SIG-M5 treated with dmso at 0.1 percent for 504 hours (cell line): Measurements from ENCODE around the gene FLCN.
A peak's percentile ranks its signal among the peaks of the same experiment; 100 is the strongest.
"Not testable (repeated sequence)": the region's sequence is repeated elsewhere in the genome, so short reads cannot be mapped to it uniquely, and the experiment has no call there.

Experiments used
- DNase-seq: peaks from one replicate; lab custom pipeline; 2025; ENCODE audit not compliant: unreplicated experiment; lab: John Stamatoyannopoulos, UW

The FLCN gene

GRCh38 chr17:17237026-17237799 is at the start of gene FLCN:
TSS of gene FLCN (minus strand) at chr17:17237168. CDS start at chr17:17228137, 9,031 bp downstream.
- DNase-seq: peak; percentile 80

- DNase-seq: no peak
Measured at GRCh38 chr17:17285951-17286350, 49.0 kb upstream of the FLCN start.

GRCh38 chr17:17280613-17281549 is 43.9 kb upstream of the FLCN start, which contains the start of gene COPS3:
TSS of gene COPS3 (minus strand) at chr17:17281246. CDS start at chr17:17281186, 60 bp downstream.
- DNase-seq: peak; percentile 95

- no peak for DNase-seq
Measured at GRCh38 chr17:17279316-17279715, 42.3 kb upstream of the FLCN start.

- DNase-seq: not testable (repeated sequence)
Measured at GRCh38 chr17:17277431-17277830, 40.5 kb upstream of the FLCN start.

- DNase-seq: no peak
Measured at GRCh38 chr17:17275971-17276370, 39.0 kb upstream of the FLCN start.

- no peak for DNase-seq
Measured at GRCh38 chr17:17269926-17270773, 33.2 kb upstream of the FLCN start.

- no peak for DNase-seq
Measured at GRCh38 chr17:17264430-17264829, 27.5 kb upstream of the FLCN start.

- DNase-seq: no peak
Measured at GRCh38 chr17:17258998-17259397, 22.0 kb upstream of the FLCN start.

GRCh38 chr17:17258011-17258410 is 21.0 kb upstream of the FLCN start:
- DNase-seq: no peak

GRCh38 chr17:17256316-17256715 is 19.3 kb upstream of the FLCN start:
- DNase-seq: no peak

- DNase-seq: not testable (repeated sequence)
Measured at GRCh38 chr17:17255689-17256088, 18.7 kb upstream of the FLCN start.

- no peak for DNase-seq
Measured at GRCh38 chr17:17254036-17254435, 17.1 kb upstream of the FLCN start.

GRCh38 chr17:17253406-17253805 is 16.4 kb upstream of the FLCN start:
- no peak for DNase-seq

- DNase-seq: no peak
Measured at GRCh38 chr17:17252149-17252661, 15.2 kb upstream of the FLCN start.

- no peak for DNase-seq
Measured at GRCh38 chr17:17246879-17247278, 9.9 kb upstream of the FLCN start.

- DNase-seq: no peak
Measured at GRCh38 chr17:17243163-17243562, 6.2 kb upstream of the FLCN start.

- no peak for DNase-seq
Measured at GRCh38 chr17:17242246-17242645, 5.3 kb upstream of the FLCN start.

- DNase-seq: no peak
Measured at GRCh38 chr17:17241656-17242055, 4.7 kb upstream of the FLCN start.

- no peak for DNase-seq
Measured at GRCh38 chr17:17239832-17240231, 2.9 kb upstream of the FLCN start.
